Effector memory CD4-positive, alpha-beta T cell (primary cell): ENCODE results near the gene SLC30A1.

Source experiments
- DNase-seq, 3 donors: peaks; one replicate each; pipeline ENCODE4 v3.0.0-alpha.2; 2020
- H3K27ac ChIP-seq: 2 replicates; pipeline ENCODE4 v1.7.0; 2013; ENCODE audit warnings: mild to moderate bottlenecking, low read length, moderate library complexity; ENCODE audit not compliant: insufficient read depth, poor library complexity, severe bottlenecking
- H3K27me3 ChIP-seq: replicated peaks from 2 replicates; pipeline ENCODE4 v1.7.0; 2013; ENCODE audit warnings: mild to moderate bottlenecking, low read length; ENCODE audit not compliant: insufficient read depth, control insufficient read depth, poor library complexity, severe bottlenecking
- H3K36me3 ChIP-seq: 2 replicates; pipeline ENCODE4 v1.7.0; 2013; ENCODE audit warnings: mild to moderate bottlenecking, low read length, moderate library complexity; ENCODE audit not compliant: control insufficient read depth, insufficient read depth
- H3K4me1 ChIP-seq: 2 replicates; pipeline ENCODE4 v1.7.0; 2013; ENCODE audit warnings: low read length, mild to moderate bottlenecking; ENCODE audit not compliant: control insufficient read depth, insufficient read depth, poor library complexity, severe bottlenecking
- H3K4me3 ChIP-seq: 2 replicates; pipeline ENCODE4 v1.7.0; 2013; ENCODE audit warnings: low read length, low read depth, mild to moderate bottlenecking; ENCODE audit not compliant: insufficient read depth, poor library complexity, severe bottlenecking
- H3K9me3 ChIP-seq: 2 replicates; pipeline ENCODE4 v1.7.0; 2013; ENCODE audit warnings: mild to moderate bottlenecking, low read length, moderate library complexity; ENCODE audit not compliant: control insufficient read depth

SLC30A1 gene

GRCh38 chr1:211583011-211583992 lies 4.3 kb upstream of the SLC30A1 start:
- Histone ChIP-seq H3K27me3 (no peaks in the 10 kb centered on the region), H3K36me3 (no peaks in the 10 kb centered on the region), H3K9me3 (no peaks in the 10 kb centered on the region), H3K4me1 (peaks cover 7% of the 10 kb centered on the region), H3K27ac (no peak overlapping the region), H3K4me3 (no peak overlapping the region)
- DNase-seq = no peak

GRCh38 chr1:211581526-211581925 lies 2.6 kb upstream of the SLC30A1 start:
- Histone ChIP-seq H3K27ac (no peak overlapping the region), H3K4me1 (peaks cover 18% of the 10 kb centered on the region), H3K27me3 (no peaks in the 10 kb centered on the region), H3K9me3 (no peaks in the 10 kb centered on the region), H3K4me3 (no peak overlapping the region), H3K36me3 (no peaks in the 10 kb centered on the region)
- DNase-seq = no peak

GRCh38 chr1:211580303-211580687 lies 1.3 kb upstream of the SLC30A1 start:
- Histone ChIP-seq H3K4me3 (no peak overlapping the region), H3K27me3 (no peaks in the 10 kb centered on the region), H3K27ac (no peak overlapping the region), H3K4me1 (peaks cover 18% of the 10 kb centered on the region), H3K36me3 (peaks cover 2% of the 10 kb centered on the region), H3K9me3 (no peaks in the 10 kb centered on the region)
- no peak for DNase-seq

- Histone ChIP-seq H3K27me3 (no peaks in the 10 kb centered on the region), H3K4me1 (peaks cover 18% of the 10 kb centered on the region), H3K4me3 (peak overlapping the region; percentile 97), H3K27ac (peak overlapping the region; percentile 55), H3K9me3 (no peaks in the 10 kb centered on the region), H3K36me3 (peaks cover 2% of the 10 kb centered on the region)
- DNase-seq = no peak
Measured at GRCh38 chr1:211579440-211580302, 710 bp upstream of the SLC30A1 start.

- Histone ChIP-seq H3K27ac (peak overlapping the region; percentile 79), H3K27me3 (no peaks in the 10 kb centered on the region), H3K9me3 (no peaks in the 10 kb centered on the region), H3K4me3 (peak overlapping the region; percentile 97), H3K36me3 (peaks cover 2% of the 10 kb centered on the region), H3K4me1 (peaks cover 18% of the 10 kb centered on the region)
- peak; percentile 56 to 67 (median 64) for DNase-seq
Measured at GRCh38 chr1:211577819-211578639, 932 bp downstream of the SLC30A1 start.

- H3K27me3 ChIP-seq = no peaks in the 10 kb centered on the region
- peak overlapping the region; percentile 97 for H3K4me3 ChIP-seq
- no peak for DNase-seq
- peaks cover 18% of the 10 kb centered on the region for H3K4me1 ChIP-seq
- peaks cover 2% of the 10 kb centered on the region for H3K36me3 ChIP-seq
- no peaks in the 10 kb centered on the region for H3K9me3 ChIP-seq
- no peak overlapping the region for H3K27ac ChIP-seq
Measured at GRCh38 chr1:211577277-211577818, 1.6 kb downstream of the SLC30A1 start.

- peaks cover 18% of the 10 kb centered on the region for H3K4me1 ChIP-seq
- H3K4me3 ChIP-seq = peak overlapping the region; percentile 97
- H3K9me3 ChIP-seq = no peaks in the 10 kb centered on the region
- no peak overlapping the region for H3K27ac ChIP-seq
- H3K27me3 ChIP-seq = no peaks in the 10 kb centered on the region
- no peak for DNase-seq
- H3K36me3 ChIP-seq = peaks cover 2% of the 10 kb centered on the region
Measured at GRCh38 chr1:211576717-211577116, 2.2 kb downstream of the SLC30A1 start.

- Histone ChIP-seq H3K4me3 (no peak overlapping the region), H3K27me3 (no peaks in the 10 kb centered on the region), H3K4me1 (peaks cover 14% of the 10 kb centered on the region), H3K27ac (no peak overlapping the region), H3K9me3 (no peaks in the 10 kb centered on the region), H3K36me3 (peaks cover 2% of the 10 kb centered on the region)
- DNase-seq = no peak
Measured at GRCh38 chr1:211574705-211575104, 4.3 kb downstream of the SLC30A1 start.

GRCh38 chr1:211571998-211572397 lies 7.0 kb downstream of the SLC30A1 start:
- H3K27me3 ChIP-seq = no peaks in the 10 kb centered on the region
- H3K4me3 ChIP-seq = no peak overlapping the region
- H3K27ac ChIP-seq = no peak overlapping the region
- peaks cover 2% of the 10 kb centered on the region for H3K36me3 ChIP-seq
- peaks cover 5% of the 10 kb centered on the region for H3K4me1 ChIP-seq
- H3K9me3 ChIP-seq = no peaks in the 10 kb centered on the region
- no peak for DNase-seq
